G401 (cell line): ENCODE measurements around the gene PSMB9. TPM values are rescaled to one million over a fixed set of nuclear protein-coding genes. Genes with fewer than 3 reads are reported as not detected.
A peak's percentile ranks its signal among the peaks of the same experiment; 100 is the strongest.

Experiments
- DNase-seq: peaks from one replicate; pipeline ENCODE4 v3.0.0-alpha.2; 2015; ENCODE audit warnings: low spot score
- in situ Hi-C: cut with HindIII; loops from 2 replicates; pipeline ENCODE4 v1.10.0; 2016; ENCODE audit warnings: low sequenced_read_pairs, mixed read lengths
- total RNA-seq: library from RNA; depleted of rRNA; stranded (reverse); fragments of >200 nt; shearing (Covaris generic); gene quantifications from 2 replicates; pipeline ENCODE4 v1.2.3, GENCODE V29; 2014; rRNA removed

PSMB9 gene
- total RNA-seq, 1 experiment from 2014 or later: 20.2 TPM

DNA sequence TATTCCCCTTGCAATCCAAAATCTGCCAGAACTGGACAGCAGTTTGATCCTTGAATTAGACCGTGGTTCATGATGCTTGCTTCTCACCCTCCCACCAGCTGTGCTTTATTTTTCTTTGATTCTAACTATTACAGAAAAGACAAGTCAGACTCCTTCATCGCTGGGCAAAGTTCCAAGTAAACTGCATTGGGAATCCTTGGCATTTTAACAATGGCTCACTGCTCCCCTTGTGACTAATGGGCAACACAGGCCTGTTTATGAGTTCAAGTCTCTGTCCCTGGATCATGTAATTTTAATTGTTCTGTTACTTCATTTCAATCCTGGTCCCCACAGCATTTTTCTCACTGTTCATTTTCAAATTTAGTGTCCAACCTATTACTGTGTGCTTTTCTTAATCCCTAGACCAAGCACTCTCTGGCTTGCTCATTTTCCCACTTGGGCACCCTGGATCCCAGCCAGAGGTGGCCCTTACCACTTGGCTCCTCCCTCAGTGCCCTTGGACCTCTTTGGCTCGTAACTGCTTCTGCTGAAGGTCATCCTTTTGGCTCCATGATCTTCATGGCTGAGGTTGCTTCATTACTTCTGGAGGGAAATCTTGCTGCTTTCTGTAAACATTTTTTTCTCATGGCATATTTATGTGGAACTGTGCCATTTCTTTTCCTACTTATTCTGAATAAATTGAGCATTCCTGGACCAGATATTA, 32.8 kb downstream of the PSMB9 start:
- in situ Hi-C loops: no loop called here

DNA sequence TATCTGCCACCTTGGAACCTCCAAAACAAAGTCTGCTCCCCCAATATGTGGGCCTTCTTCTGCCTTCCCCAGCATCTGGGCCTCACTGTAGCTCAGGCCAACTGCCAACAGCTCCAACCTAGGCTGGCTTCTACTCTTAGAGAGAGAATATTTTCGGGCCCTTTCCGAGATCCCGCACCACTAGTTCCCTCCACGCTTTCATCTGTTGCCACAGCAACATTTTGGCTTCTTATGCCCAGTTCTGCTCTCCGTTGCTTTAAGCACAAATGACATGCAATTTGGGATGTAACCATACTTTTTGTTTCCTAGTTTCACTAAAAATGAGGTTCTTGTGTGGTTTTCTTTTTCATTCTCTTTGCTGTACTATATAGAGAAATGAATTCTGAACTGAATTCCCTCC, 33.6 kb downstream of the PSMB9 start:
- in situ Hi-C loops: no loop called here
- no peak for DNase-seq

More for the DNA sequence above, 32.8 kb downstream of the PSMB9 start:
- no peak for DNase-seq

DNA sequence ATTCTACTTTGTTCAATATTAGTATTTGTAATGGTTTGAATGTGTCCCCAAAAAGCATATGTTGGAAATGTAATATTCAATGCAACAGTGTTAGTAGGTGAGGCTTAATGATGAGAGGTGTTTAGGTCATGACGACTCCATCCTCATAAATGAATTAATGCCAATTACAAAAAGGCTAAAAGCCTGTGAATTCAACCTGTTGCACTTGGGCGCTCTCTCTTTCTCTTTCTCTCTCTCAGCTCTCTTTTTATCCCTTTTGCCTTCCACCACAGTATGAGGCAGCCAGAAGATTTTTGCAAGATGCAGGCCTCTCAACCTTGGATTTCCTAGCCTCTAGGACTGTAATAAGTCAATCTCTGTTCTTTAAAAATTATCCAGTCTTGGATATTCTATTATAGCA, 34.6 kb downstream of the PSMB9 start:
- no peak for DNase-seq
- in situ Hi-C loops: no loop called here

DNA sequence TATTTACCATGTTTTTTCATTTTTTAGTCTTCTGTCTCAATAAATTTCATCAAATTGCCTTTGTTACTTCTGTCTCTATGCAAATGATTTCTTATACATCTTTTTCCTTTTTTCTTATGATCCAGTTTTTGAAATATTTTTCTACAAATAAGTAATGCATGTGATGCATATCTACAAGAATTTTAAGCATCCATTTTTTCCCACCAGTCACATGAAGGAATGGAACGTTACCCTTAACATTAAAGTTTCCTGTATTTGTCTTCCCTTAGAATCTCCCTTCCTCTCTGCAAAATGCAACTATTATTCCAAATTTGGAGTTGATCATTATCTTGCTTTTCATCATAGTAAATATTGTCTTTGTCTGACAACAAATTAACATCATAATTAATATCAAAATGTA, 35.5 kb downstream of the PSMB9 start:
- in situ Hi-C loops: no loop called here
- no peak for DNase-seq

DNA sequence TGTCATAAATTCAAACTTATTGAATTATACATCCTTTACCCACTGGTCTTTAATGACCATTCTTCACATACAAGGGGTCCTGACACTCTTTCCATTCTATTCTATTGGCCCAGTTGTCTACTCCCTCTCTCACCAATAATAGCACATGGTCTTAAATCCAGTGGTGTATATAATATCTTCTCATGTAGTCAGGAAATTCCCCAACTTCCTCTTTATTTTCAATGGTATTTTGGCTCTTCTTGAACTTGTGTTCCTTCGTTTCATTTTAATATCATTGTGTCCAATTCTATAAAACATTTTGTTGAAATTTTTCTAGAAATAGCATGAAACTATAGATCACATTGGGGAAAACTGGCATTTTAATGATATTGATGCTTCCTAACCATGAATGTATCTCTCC, 36.8 kb downstream of the PSMB9 start:
- DNase-seq: no peak
- in situ Hi-C loops: no loop called here

DNA sequence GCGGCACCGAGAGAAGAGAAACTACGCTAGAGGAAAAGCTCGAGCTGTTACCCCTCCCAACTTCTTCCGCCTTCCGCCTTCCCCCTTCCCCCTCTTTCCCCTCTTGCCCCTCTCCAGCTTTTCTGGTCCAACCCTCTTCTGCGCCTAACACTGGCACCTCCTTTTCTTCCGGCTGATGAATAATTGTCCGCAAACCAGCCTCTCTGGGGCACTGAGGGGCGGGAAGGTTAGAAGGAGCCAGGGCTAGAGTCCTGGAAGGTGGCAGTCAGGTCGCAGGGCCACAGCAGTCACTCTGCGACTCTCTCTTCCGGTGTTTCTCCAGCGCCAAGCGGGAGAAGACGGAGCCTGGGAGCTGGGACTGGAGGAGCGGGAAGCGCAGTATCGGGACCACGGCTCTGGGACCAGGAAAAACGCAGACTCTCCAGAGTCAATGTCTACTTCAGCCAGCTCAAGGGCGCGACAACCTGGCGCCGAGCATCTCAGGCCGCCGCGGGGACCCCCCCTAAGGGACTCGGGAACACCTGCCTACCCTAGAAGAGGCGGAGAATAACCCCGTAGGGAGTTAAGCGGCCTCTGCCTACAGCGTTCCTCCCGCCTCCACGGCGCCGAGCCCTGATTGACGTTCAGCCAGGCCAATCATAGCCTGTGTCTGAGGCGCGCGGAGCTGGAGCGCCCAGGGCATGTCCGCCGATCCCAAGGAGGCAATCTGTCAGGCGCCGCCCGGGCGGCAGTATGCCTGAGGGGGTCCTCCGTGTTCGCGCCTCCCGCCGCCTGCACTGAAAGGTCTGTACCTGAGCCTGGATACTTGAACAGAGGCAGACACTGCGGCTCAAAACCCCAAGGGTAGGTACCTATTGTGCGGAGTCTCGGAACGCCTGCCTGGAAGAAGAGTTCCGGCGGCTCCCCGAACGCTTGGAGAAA, 40.4 kb downstream of the PSMB9 start:
- peak; percentile 95 for DNase-seq
- in situ Hi-C loops: no loop called here

DNA sequence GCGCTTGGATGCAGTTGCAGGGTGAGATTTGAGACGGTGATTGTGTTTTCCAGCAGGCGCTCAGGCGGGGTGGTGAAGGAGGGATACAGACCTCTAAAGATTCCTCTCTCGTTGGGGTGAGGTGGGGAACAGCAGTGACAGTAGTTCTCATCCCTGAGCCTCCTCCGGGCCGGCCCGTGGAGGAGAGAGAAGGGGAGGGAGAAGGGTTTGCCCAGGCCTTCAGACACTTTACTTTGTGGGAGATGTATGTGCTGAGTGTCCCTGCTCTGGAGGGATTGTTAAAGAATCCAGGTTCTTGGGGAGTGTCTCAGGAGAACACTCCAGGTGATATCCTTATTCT, 41.0 kb downstream of the PSMB9 start:
- DNase-seq: no peak
- in situ Hi-C loops: no loop called here

DNA sequence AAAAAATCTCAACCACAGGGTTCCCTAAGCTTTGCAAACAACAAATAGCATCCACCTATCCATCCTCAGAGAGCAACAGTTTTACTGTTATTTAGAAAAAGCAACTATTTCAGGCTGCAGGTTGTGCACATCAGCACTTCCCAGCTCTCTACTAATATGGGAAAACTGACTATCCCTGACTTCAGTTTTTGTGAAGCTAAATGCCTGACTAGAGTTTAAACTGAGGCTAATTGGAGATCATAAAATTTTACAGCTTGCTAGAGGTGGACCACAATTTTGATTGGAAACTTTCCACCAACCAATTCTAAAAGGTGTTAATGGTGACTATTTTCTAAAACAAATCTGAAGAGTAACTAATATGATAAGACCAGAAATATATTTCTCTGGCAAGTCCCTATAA, 50.0 kb downstream of the PSMB9 start:
- in situ Hi-C loops: no loop called here

DNA sequence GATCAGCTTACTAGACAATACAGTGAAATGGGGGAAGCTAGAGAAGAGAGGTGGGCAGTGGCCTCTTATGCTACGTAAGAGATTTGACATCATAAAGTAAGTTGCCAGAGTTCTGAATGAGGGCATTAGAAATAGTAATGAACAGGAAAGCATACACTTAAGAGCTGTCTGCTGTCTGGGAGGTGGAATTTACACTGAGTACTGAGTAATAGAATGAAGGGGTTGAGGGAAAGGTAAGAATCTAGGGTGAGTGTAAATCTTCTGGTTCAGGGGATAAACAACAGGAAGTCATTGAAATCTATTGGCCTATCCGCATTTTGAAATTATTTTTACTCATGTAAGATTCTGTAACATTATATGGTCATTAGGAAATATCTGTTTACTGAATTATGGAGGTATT, 51.1 kb downstream of the PSMB9 start:
- no peak for DNase-seq
- in situ Hi-C loops: no loop called here

More for the DNA sequence above, 50.0 kb downstream of the PSMB9 start:
- no peak for DNase-seq

DNA sequence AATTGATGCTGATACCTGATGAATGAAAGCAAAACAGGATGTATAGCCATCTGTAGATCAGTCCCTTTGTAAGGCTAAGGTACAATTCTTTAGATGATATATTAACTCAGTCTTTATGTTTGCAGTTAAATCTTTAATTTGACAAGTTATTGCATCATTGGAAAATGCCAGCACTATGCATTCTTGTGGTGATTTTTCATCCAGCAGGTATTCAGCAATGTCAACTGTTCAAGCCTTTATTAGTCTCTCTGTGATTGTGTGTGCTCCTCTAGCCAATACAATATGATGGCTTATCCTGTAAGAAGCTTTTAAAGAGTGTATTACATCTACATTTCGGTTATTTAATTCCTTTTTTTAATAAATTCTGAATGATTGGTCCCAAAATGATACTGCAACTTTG, 52.5 kb downstream of the PSMB9 start:
- in situ Hi-C loops: no loop called here
- DNase-seq: no peak

DNA sequence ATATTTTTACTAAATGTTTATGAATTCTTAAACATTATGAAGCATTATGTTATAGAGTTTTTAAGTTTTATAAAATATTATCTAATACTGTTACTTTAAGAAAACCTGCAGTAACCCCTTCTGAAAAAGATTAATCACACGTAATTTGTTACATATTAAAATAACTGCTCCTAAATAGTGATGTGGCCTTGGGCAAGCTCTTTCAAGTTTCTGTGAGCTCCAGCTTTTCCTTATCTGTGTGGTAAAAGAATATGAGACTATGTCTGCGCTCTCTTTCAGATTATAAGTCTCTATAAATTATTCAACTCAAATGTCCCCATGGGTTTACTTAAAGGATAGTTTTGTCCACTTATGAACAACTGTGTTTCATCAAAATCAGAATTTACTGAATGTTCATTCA, 54.9 kb downstream of the PSMB9 start:
- no peak for DNase-seq
- in situ Hi-C loops: no loop called here

Other genes starting within 250 kb of the PSMB9 start
- not detected in 2 replicates for gene HLA-DQA1, start 216.8 kb upstream of the PSMB9 start, total RNA-seq
- gene HLA-DQB1, start 187.5 kb upstream of the PSMB9 start, total RNA-seq: not detected in 2 replicates
- gene HLA-DQA2, start 112.8 kb upstream of the PSMB9 start, total RNA-seq: not detected in 2 replicates
- gene HLA-DQB2, start 90.7 kb upstream of the PSMB9 start, total RNA-seq: not detected in 2 replicates
- not detected in 2 replicates for gene HLA-DOB, start 37.2 kb upstream of the PSMB9 start, total RNA-seq
- 8.9 and 14.5 TPM in 2 replicates for gene TAP2, start 15.5 kb upstream of the PSMB9 start, total RNA-seq
- not detected in 2 replicates for gene PSMB8, start 10.1 kb upstream of the PSMB9 start, total RNA-seq
- gene TAP1, start 488 bp upstream of the PSMB9 start, total RNA-seq: 33.4 and 41.3 TPM in 2 replicates
- gene HLA-DMB, start 86.8 kb downstream of the PSMB9 start, total RNA-seq: 3.2 and 8.0 TPM in 2 replicates
- 11.4 and 15.8 TPM in 2 replicates for gene HLA-DMA, start 98.9 kb downstream of the PSMB9 start, total RNA-seq
- 96.4 and 172 TPM in 2 replicates for gene BRD2, start 114.4 kb downstream of the PSMB9 start, total RNA-seq
- 1.4 and 1.7 TPM in 2 replicates for gene HLA-DOA, start 155.4 kb downstream of the PSMB9 start, total RNA-seq
- not detected in 2 replicates for gene HLA-DPA1, start 219.5 kb downstream of the PSMB9 start, total RNA-seq
- not detected in 2 replicates for gene HLA-DPB1, start 221.8 kb downstream of the PSMB9 start, total RNA-seq